ENCODE measurements around the gene ARID1B. TPM values are rescaled to one million over a fixed set of nuclear protein-coding genes. Genes with fewer than 3 reads are reported as not detected.

ARID1B gene
- total and polyA plus RNA-seq, 2 donors (not counting 1 experiment from before 2014, with no cell fraction given) = 47.2 to 280 TPM

DNA sequence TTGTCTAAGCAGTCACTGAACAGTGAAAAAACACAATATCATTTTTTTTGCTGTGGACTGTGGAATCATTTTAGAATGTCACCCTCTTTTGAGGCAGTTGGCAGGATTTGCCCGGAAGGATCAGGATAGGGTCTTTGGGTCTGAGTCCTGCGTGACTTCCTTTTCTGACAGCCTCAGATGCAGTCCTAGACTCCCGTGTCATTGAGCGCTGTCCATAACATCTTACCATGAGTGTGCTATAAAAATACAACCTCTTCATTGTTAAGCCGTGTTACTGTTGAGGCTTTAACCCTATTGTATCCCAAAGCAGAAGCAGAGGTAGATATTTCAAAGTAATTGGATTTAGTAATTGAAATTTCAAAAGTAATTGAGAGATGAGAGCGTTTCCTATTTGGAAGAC lies 30.6 kb downstream of the ARID1B start:
- Mint-ChIP-seq H3K4me3 (peak overlapping the region; percentile 63), H3K27me3 (no peaks in the 10 kb centered on the region), H3K27ac (no peak overlapping the region), H3K4me1 (peaks cover 86% of the 10 kb centered on the region), H3K9me3 (ENCODE audit: insufficient read depth) (no peaks in the 10 kb centered on the region)
- peak overlapping the region; percentile 41 for H3K4me2 ChIP-seq (replicated peaks; ENCODE audit: low read depth, low read length, poor library complexity, severe bottlenecking)
- POLR2A ChIA-PET = no interaction called here
- H3K9ac ChIP-seq (ENCODE audit: low read length) = no peak overlapping the region
- H3K27ac ChIP-seq (ENCODE audit: low read length in 2 of 2) = peak overlapping the region in 1 of 2 donors; percentile 48
- ATAC-seq (ENCODE audit: low read depth) (no peak), DNase-seq (no peak)
- peaks cover 0 to 11% (median 7%) of the 10 kb centered on the region in 3 donors for H3K9me3 ChIP-seq (ENCODE audit: control extremely low read depth in 1 of 3, control insufficient read depth in 2 of 3, insufficient read depth in 1 of 3, low read length in 2 of 3)
- no peaks in the 10 kb centered on the region for H3K27me3 ChIP-seq (replicated peaks in 1 of 4; ENCODE audit: control extremely low read depth in 1 of 4, control insufficient read depth in 3 of 4, insufficient read depth in 4 of 4, low read length in 3 of 4)
- TF ChIP-seq EZH2 (IDR thresholded peaks at IDR 0.05; ENCODE audit: borderline replicate concordance, insufficient read depth, low read depth, low read length, poor library complexity, severe bottlenecking) = no peak
- TF ChIP-seq, protein P1, sequence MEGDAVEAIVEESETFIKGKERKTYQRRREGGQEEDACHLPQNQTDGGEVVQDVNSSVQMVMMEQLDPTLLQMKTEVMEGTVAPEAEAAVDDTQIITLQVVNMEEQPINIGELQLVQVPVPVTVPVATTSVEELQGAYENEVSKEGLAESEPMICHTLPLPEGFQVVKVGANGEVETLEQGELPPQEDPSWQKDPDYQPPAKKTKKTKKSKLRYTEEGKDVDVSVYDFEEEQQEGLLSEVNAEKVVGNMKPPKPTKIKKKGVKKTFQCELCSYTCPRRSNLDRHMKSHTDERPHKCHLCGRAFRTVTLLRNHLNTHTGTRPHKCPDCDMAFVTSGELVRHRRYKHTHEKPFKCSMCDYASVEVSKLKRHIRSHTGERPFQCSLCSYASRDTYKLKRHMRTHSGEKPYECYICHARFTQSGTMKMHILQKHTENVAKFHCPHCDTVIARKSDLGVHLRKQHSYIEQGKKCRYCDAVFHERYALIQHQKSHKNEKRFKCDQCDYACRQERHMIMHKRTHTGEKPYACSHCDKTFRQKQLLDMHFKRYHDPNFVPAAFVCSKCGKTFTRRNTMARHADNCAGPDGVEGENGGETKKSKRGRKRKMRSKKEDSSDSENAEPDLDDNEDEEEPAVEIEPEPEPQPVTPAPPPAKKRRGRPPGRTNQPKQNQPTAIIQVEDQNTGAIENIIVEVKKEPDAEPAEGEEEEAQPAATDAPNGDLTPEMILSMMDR (IDR thresholded peaks at IDR 0.05) = no peak
- H3K79me2 ChIP-seq (ENCODE audit: control insufficient read depth, insufficient read depth, low read length) = peaks cover 100% of the 10 kb centered on the region
- no peak overlapping the region for H2AFZ ChIP-seq (ENCODE audit: insufficient read depth, low read depth, low read length, poor library complexity, severe bottlenecking)
- peaks cover 2 to 3% of the 10 kb centered on the region in 2 experiments for H3K36me3 ChIP-seq (replicated peaks in 1 of 2; ENCODE audit: control extremely low read depth in 1 of 2, control insufficient read depth in 1 of 2, extremely low read depth in 1 of 2, insufficient read depth in 2 of 2, low read length in 1 of 2)
- CTCF ChIA-PET = interaction anchor here (0.6 to 0.9 kb wide), 2 partner anchors 10 to 320 kb away, joined by 3 to 5 read pairs; no protein-coding TSS in a partner anchor
- intact Hi-C loops (cut with micrococcal nuclease) = loop anchor here (2.0 to 5.0 kb wide), 2 partner anchors 13 to 35 kb away; no protein-coding TSS in a partner anchor
- no CpG with 5 or more reads among the region's 6 CpGs for WGBS (ENCODE audit: insufficient coverage)
- peaks cover 90% of the 10 kb centered on the region for H4K20me1 ChIP-seq (ENCODE audit: control insufficient read depth, insufficient read depth, low read length, poor library complexity, severe bottlenecking)
- no peak overlapping the region for H3K4me3 ChIP-seq (ENCODE audit: control extremely low read depth in 1 of 5, extremely low read depth in 1 of 5, insufficient read depth in 1 of 5, low read depth in 2 of 5, low read length in 4 of 5)
- H3K4me1 ChIP-seq (ENCODE audit: control insufficient read depth in 2 of 2, insufficient read depth in 2 of 2, low read length in 2 of 2) = peaks cover 54 to 55% of the 10 kb centered on the region in 2 donors

DNA sequence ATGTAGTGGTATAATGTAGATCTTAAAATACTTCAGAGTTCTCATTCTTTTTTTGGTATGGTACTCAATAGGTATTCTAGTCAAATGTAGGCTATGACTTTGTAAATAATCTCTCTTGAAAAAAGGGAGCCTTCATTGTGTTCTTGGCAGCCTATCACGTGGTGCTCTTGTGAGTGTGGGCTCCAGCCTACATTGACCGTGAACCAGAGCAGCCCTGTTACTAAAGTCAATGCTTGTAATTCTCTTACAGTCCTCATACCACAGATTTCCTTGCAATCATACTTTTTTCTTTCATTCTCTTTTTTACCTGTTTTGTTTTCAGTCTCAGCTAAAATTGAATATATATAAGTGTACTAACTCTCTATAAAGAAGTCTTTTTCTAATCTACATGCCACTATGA lies 31.1 kb downstream of the ARID1B start:
- intact Hi-C loops (cut with micrococcal nuclease) = loop anchor here (2.0 to 5.0 kb wide), 2 partner anchors 13 to 34 kb away; no protein-coding TSS in a partner anchor
- Histone ChIP-seq H2AFZ (ENCODE audit: insufficient read depth, low read depth, low read length, poor library complexity, severe bottlenecking) (no peak overlapping the region), H3K4me2 (replicated peaks; ENCODE audit: low read depth, low read length, poor library complexity, severe bottlenecking) (peak overlapping the region; percentile 41), H3K36me3 (replicated peaks in 1 of 2; ENCODE audit: control extremely low read depth in 1 of 2, control insufficient read depth in 1 of 2, extremely low read depth in 1 of 2, insufficient read depth in 2 of 2, low read length in 1 of 2) (peaks cover 2 to 3% of the 10 kb centered on the region in 2 experiments), H4K20me1 (ENCODE audit: control insufficient read depth, insufficient read depth, low read length, poor library complexity, severe bottlenecking) (peaks cover 89% of the 10 kb centered on the region), H3K27me3 (replicated peaks in 1 of 4; ENCODE audit: control extremely low read depth in 1 of 4, control insufficient read depth in 3 of 4, insufficient read depth in 4 of 4, low read length in 3 of 4) (no peaks in the 10 kb centered on the region), H3K9me3 (ENCODE audit: control extremely low read depth in 1 of 3, control insufficient read depth in 2 of 3, insufficient read depth in 1 of 3, low read length in 2 of 3) (peaks cover 0 to 11% (median 7%) of the 10 kb centered on the region in 3 donors), H3K4me3 (ENCODE audit: control extremely low read depth in 1 of 5, extremely low read depth in 1 of 5, insufficient read depth in 1 of 5, low read depth in 2 of 5, low read length in 4 of 5) (no peak overlapping the region), H3K27ac (ENCODE audit: low read length in 2 of 2) (peak overlapping the region in 1 of 2 donors; percentile 48), H3K4me1 (ENCODE audit: control insufficient read depth in 2 of 2, insufficient read depth in 2 of 2, low read length in 2 of 2) (peaks cover 54 to 55% of the 10 kb centered on the region in 2 donors), H3K79me2 (ENCODE audit: control insufficient read depth, insufficient read depth, low read length) (peaks cover 100% of the 10 kb centered on the region), H3K9ac (ENCODE audit: low read length) (peak overlapping the region; percentile 8)
- Mint-ChIP-seq H3K27me3 (no peaks in the 10 kb centered on the region), H3K4me3 (peak overlapping the region; percentile 63), H3K4me1 (peaks cover 82% of the 10 kb centered on the region), H3K9me3 (ENCODE audit: insufficient read depth) (no peaks in the 10 kb centered on the region), H3K27ac (peak overlapping the region; percentile 63)
- DNase-seq (no peak), ATAC-seq (ENCODE audit: low read depth) (no peak)
- POLR2A ChIA-PET = no interaction called here
- WGBS (ENCODE audit: insufficient coverage) = 65% methylated on average over 2 of the region's 2 CpGs
- CTCF ChIA-PET = interaction anchor here (0.6 kb wide), 1 partner anchor 319 kb away, joined by 5 read pairs; no protein-coding TSS in a partner anchor
- TF ChIP-seq, protein P1 (IDR thresholded peaks at IDR 0.05) = no peak
- no peak for TF ChIP-seq EZH2 (IDR thresholded peaks at IDR 0.05; ENCODE audit: borderline replicate concordance, insufficient read depth, low read depth, low read length, poor library complexity, severe bottlenecking)
